Vagina (tissue), 2 donors: Measurements from ENCODE around the gene DGKD. TPM values are rescaled to one million over a fixed set of nuclear protein-coding genes. Genes with fewer than 3 reads are reported as not detected.

Experiments
- DNase-seq, 2 donors: peaks; one replicate each; pipeline ENCODE4 v3.0.0-alpha.2; 2017; ENCODE audit errors: extremely low spot score in 2 of 2
- H3K27ac ChIP-seq: fragments of 200-600 bp; sonication (generic); one replicate; pipeline ENCODE4 v1.5.1; 2019
- H3K27me3 ChIP-seq: fragments of 200-600 bp; sonication (generic); one replicate; pipeline ENCODE4 v1.5.1; 2019
- H3K36me3 ChIP-seq, 2 donors: fragments of 200-600 bp; sonication (generic); one replicate each; pipeline ENCODE4 v1.5.1; 2017 to 2019
- H3K4me1 ChIP-seq: fragments of 200-600 bp; sonication (generic); one replicate; pipeline ENCODE4 v1.5.1; 2019
- H3K4me3 ChIP-seq, 2 donors: fragments of 200-600 bp; sonication (generic); 1 replicate in 1 of 2; 2 replicates in 1 of 2; pipeline ENCODE4 v1.5.1; 2016 to 2019
- H3K9me3 ChIP-seq: fragments of 200-600 bp; sonication (generic); one replicate; pipeline ENCODE4 v1.5.1; 2019
- CTCF ChIP-seq, 3 experiments: fragments of 450-650 bp in 2 of 3; fragments of 200-600 bp in 1 of 3; sonication (generic) in 1 of 3; IDR thresholded peaks; one replicate each; pipeline ENCODE4 v1.5.1; 2017 to 2019; ENCODE audit warnings: antibody characterized with exemption in 3 of 3, mild to moderate bottlenecking in 2 of 3, moderate library complexity in 2 of 3
- POLR2A ChIP-seq, 2 donors: fragments of 450-650 bp; IDR thresholded peaks; one replicate each; pipeline ENCODE4 v1.6.1; 2017; ENCODE audit warnings: antibody characterized with exemption in 2 of 2, mild to moderate bottlenecking in 2 of 2, moderate library complexity in 2 of 2
- POLR2AphosphoS5 ChIP-seq, 2 donors: sonication (generic); formaldehyde crosslinking; IDR thresholded peaks; one replicate each; pipeline ENCODE4 v1.9.0; 2017; ENCODE audit warnings: antibody characterized with exemption in 2 of 2, mild to moderate bottlenecking in 2 of 2, low read depth in 1 of 2; ENCODE audit not compliant: insufficient read depth in 1 of 2
- intact Hi-C: fragments of 100-400 bp; cut with DNase I; formaldehyde crosslinking; loops from one replicate; pipeline ENCODE4 v1.15.1; 2023
- total RNA-seq: library from RNA; depleted of rRNA; stranded (reverse); fragments of >200 nt; gene quantifications from one replicate; pipeline ENCODE4 v1.2.3, GENCODE V29; 2016

The DGKD gene
- total RNA-seq, 1 donor from 2014 or later = 13.3 TPM

GRCh38 chr2:233351423-233351822 lies 2.9 kb upstream of the DGKD start:
- no peak for TF ChIP-seq CTCF (IDR thresholded peaks at IDR 0.05)
- no peak for TF ChIP-seq POLR2AphosphoS5 (IDR thresholded peaks at IDR 0.05; ENCODE audit: insufficient read depth in 1 of 2, low read depth in 1 of 2)
- TF ChIP-seq POLR2A (IDR thresholded peaks at IDR 0.05) = no peak
- no peak overlapping the region for H3K4me3 ChIP-seq
- no peaks in the 10 kb centered on the region for H3K9me3 ChIP-seq
- no peak for DNase-seq
- H3K27ac ChIP-seq = no peak overlapping the region
- no peaks in the 10 kb centered on the region for H3K36me3 ChIP-seq
- H3K27me3 ChIP-seq = no peaks in the 10 kb centered on the region
- intact Hi-C loops = no loop called here
- H3K4me1 ChIP-seq = peaks cover 24% of the 10 kb centered on the region

- no peaks in the 10 kb centered on the region for H3K27me3 ChIP-seq
- DNase-seq = no peak
- no peak overlapping the region for H3K27ac ChIP-seq
- no peaks in the 10 kb centered on the region for H3K36me3 ChIP-seq
- H3K4me1 ChIP-seq = peaks cover 32% of the 10 kb centered on the region
- TF ChIP-seq POLR2A (IDR thresholded peaks at IDR 0.05) = no peak
- TF ChIP-seq CTCF (IDR thresholded peaks at IDR 0.05) = no peak
- no peak for TF ChIP-seq POLR2AphosphoS5 (IDR thresholded peaks at IDR 0.05; ENCODE audit: insufficient read depth in 1 of 2, low read depth in 1 of 2)
- no peaks in the 10 kb centered on the region for H3K9me3 ChIP-seq
- no peak overlapping the region for H3K4me3 ChIP-seq
- intact Hi-C loops = no loop called here
Measured at GRCh38 chr2:233352141-233352842, 2.0 kb upstream of the DGKD start.

GRCh38 chr2:233353101-233353768 lies 1.1 kb upstream of the DGKD start:
- H3K27me3 ChIP-seq = no peaks in the 10 kb centered on the region
- intact Hi-C loops = no loop called here
- peak overlapping the region in 1 of 2 donors; percentile 61 for H3K4me3 ChIP-seq
- no peak for DNase-seq
- peaks cover 32% of the 10 kb centered on the region for H3K4me1 ChIP-seq
- TF ChIP-seq CTCF (IDR thresholded peaks at IDR 0.05) (no peak), POLR2AphosphoS5 (IDR thresholded peaks at IDR 0.05; ENCODE audit: insufficient read depth in 1 of 2, low read depth in 1 of 2) (no peak), POLR2A (IDR thresholded peaks at IDR 0.05) (no peak)
- H3K9me3 ChIP-seq = no peaks in the 10 kb centered on the region
- H3K27ac ChIP-seq = peak overlapping the region; percentile 42
- H3K36me3 ChIP-seq = no peaks in the 10 kb centered on the region

GRCh38 chr2:233354500-233354924 lies 218 bp downstream of the DGKD start:
- H3K9me3 ChIP-seq = no peaks in the 10 kb centered on the region
- no peak for DNase-seq
- no peak for TF ChIP-seq CTCF (IDR thresholded peaks at IDR 0.05)
- H3K27me3 ChIP-seq = no peaks in the 10 kb centered on the region
- no peak overlapping the region for H3K27ac ChIP-seq
- peaks cover 32% of the 10 kb centered on the region for H3K4me1 ChIP-seq
- no peaks in the 10 kb centered on the region for H3K36me3 ChIP-seq
- peak overlapping the region; percentile 61 to 75 for H3K4me3 ChIP-seq
- intact Hi-C loops = loop anchor here (2.0 kb wide), 1 partner anchor 88 kb away; no protein-coding TSS in a partner anchor
